ENCODE data around the gene ATE1.
"Not testable (repeated sequence)": the region's sequence is repeated elsewhere in the genome, so short reads cannot be mapped to it uniquely, and the experiment has no call there.

Gene ATE1

GRCh38 chr10:121736315-121737130 lies 191.3 kb downstream of the ATE1 start:
- no peak for DNase-seq (ENCODE audit: low read depth)

- no peak for DNase-seq (ENCODE audit: low read depth)
Measured at GRCh38 chr10:121735263-121735662, 192.6 kb downstream of the ATE1 start.

GRCh38 chr10:121734589-121735045 lies 193.2 kb downstream of the ATE1 start:
- DNase-seq (ENCODE audit: low read depth): no peak

GRCh38 chr10:121732656-121733445 lies 195.0 kb downstream of the ATE1 start:
- DNase-seq (ENCODE audit: low read depth): no peak

GRCh38 chr10:121732172-121732571 lies 195.7 kb downstream of the ATE1 start:
- no peak for DNase-seq (ENCODE audit: low read depth)

GRCh38 chr10:121724282-121724681 lies 203.5 kb downstream of the ATE1 start:
- no peak for DNase-seq (ENCODE audit: low read depth)

- DNase-seq (ENCODE audit: low read depth): no peak
Measured at GRCh38 chr10:121722665-121723064, 205.2 kb downstream of the ATE1 start.

- DNase-seq (ENCODE audit: low read depth): no peak
Measured at GRCh38 chr10:121721257-121721656, 206.6 kb downstream of the ATE1 start.

- no peak for DNase-seq (ENCODE audit: low read depth)
Measured at GRCh38 chr10:121715969-121716368, 211.9 kb downstream of the ATE1 start.

GRCh38 chr10:121715076-121715475 lies 212.8 kb downstream of the ATE1 start:
- DNase-seq (ENCODE audit: low read depth): no peak

- DNase-seq (ENCODE audit: low read depth): no peak
Measured at GRCh38 chr10:121713486-121713885, 214.3 kb downstream of the ATE1 start.

GRCh38 chr10:121710971-121711370 lies 216.9 kb downstream of the ATE1 start:
- DNase-seq (ENCODE audit: low read depth): no peak

GRCh38 chr10:121710207-121710606 lies 217.6 kb downstream of the ATE1 start:
- DNase-seq (ENCODE audit: low read depth): no peak

- no peak for DNase-seq (ENCODE audit: low read depth)
Measured at GRCh38 chr10:121709675-121710073, 218.2 kb downstream of the ATE1 start.

GRCh38 chr10:121708728-121709674 lies 218.8 kb downstream of the ATE1 start:
- DNase-seq (ENCODE audit: low read depth): no peak

GRCh38 chr10:121702351-121703320 lies 225.2 kb downstream of the ATE1 start:
- DNase-seq (ENCODE audit: low read depth): peak; percentile 17

GRCh38 chr10:121700416-121700815 lies 227.4 kb downstream of the ATE1 start:
- no peak for DNase-seq (ENCODE audit: low read depth)

- not testable (repeated sequence) for DNase-seq (ENCODE audit: low read depth)
Measured at GRCh38 chr10:121699703-121700102, 228.1 kb downstream of the ATE1 start.

- DNase-seq (ENCODE audit: low read depth): no peak
Measured at GRCh38 chr10:121698902-121699301, 228.9 kb downstream of the ATE1 start.

- DNase-seq (ENCODE audit: low read depth): no peak
Measured at GRCh38 chr10:121698336-121698735, 229.5 kb downstream of the ATE1 start.

- no peak for DNase-seq (ENCODE audit: low read depth)
Measured at GRCh38 chr10:121696854-121697253, 231.0 kb downstream of the ATE1 start.

Data from HS-27A (cell line).